ENCODE data around the gene TATDN2.
"Not testable (repeated sequence)": the region's sequence is repeated elsewhere in the genome, so short reads cannot be mapped to it uniquely, and the experiment has no call there.

The TATDN2 gene

DNA sequence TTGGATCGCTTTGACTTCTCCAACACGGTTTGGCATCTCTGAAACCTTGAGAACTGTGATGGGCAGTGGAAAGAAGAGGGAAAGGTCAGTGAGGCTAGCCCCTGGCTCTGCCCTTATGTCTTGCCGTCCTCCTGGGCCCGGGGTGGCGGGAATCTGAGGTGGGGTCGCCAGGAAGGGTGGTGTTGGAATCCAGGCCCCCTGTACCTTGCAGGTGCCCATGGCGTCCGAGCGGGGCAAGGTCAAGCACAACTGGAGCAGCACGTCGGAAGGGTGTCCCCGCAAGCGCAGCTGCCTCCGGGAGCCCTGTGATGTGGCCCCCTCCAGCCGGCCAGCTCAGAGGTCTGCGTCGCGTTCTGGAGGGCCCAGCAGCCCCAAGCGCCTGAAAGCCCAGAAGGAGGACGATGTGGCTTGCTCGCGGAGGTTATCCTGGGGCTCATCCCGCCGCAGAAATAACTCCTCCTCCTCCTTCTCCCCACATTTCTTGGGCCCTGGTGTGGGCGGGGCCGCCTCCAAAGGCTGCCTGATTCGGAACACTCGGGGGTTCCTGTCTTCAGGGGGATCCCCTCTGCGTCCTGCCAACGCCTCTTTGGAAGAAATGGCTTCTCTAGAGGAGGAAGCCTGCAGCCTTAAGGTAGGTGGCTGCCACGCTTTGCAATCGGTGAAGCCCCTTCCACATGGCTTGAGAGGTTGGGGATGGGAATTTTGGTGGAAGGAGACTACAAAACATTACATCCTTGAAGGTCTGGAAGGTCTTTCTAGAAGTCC is 907 bp downstream of the TATDN2 start:
- peak; percentile 46 to 59 for DNase-seq
- TF ChIP-seq GATA1 (IDR thresholded peaks at IDR 0.05; ENCODE audit: low read depth, low read length): no peak
- no peak for TF ChIP-seq POLR2A (IDR thresholded peaks at IDR 0.05; ENCODE audit: low read length)

DNA sequence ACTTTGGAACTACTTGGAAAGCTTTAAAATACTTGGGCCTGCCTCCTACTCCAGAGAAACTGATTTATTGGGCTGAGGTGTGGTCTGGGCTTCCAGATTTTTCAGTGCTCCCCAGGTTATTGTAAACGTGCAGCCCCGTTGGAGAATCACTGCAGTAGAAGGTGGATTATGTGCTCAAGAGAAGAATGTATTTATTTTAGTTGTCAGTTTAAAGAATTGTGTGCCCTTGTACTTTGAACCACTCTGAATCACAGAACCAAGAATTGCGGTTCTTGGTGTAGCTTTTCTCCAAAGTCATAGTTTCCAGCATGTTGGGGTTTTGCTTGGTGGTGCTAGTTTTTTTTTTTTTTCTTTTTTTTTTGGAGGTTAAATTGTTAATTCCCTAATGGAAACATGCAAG is 1.6 kb downstream of the TATDN2 start:
- no peak for DNase-seq
- no peak for TF ChIP-seq POLR2A (IDR thresholded peaks at IDR 0.05; ENCODE audit: low read length)
- TF ChIP-seq GATA1 (IDR thresholded peaks at IDR 0.05; ENCODE audit: low read depth, low read length): no peak

DNA sequence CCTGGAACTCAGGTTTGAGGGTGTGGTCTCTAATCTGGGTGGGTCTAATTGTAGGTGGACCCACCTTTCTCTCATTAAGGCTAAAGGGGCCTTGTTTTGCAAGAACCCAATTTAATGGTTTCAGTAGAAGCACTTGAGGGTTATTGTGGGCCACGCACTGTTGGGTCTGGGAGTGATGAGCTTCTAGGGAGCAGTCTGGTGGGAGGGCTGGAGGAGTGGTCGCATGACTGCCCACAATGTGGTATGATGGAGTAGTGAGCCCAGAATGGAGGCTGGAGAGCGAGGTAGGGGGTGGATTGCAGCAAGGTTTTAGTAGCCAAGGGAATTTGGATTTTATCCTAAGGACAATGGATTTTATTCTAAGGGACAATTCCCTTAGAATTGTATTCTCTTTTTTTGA is 2.7 kb downstream of the TATDN2 start:
- TF ChIP-seq POLR2A (IDR thresholded peaks at IDR 0.05; ENCODE audit: low read length) (no peak), GATA1 (IDR thresholded peaks at IDR 0.05; ENCODE audit: low read depth, low read length) (no peak)
- no peak for DNase-seq

DNA sequence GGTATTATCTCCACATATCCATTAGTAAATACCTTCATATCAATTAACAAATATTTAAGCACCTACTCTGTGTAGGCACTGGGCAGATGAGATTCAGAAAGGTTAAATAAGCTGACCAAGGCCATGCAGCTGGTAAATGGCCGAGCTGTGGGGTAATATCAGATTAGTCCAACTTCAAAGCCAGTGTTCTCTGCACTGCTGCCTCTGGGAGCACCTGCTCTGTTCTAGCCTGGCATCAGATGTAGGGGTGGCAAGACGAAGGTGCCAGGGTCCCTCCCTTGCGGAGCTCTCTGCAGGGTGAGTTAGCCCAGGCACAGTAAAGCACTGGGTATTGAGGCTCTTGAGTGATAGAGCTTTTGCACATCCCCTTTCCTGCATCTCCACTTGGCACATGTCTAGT is 5.5 kb downstream of the TATDN2 start:
- DNase-seq: no peak
- no peak for TF ChIP-seq GATA1 (IDR thresholded peaks at IDR 0.05; ENCODE audit: low read depth, low read length)
- no peak for TF ChIP-seq POLR2A (IDR thresholded peaks at IDR 0.05; ENCODE audit: low read length)

DNA sequence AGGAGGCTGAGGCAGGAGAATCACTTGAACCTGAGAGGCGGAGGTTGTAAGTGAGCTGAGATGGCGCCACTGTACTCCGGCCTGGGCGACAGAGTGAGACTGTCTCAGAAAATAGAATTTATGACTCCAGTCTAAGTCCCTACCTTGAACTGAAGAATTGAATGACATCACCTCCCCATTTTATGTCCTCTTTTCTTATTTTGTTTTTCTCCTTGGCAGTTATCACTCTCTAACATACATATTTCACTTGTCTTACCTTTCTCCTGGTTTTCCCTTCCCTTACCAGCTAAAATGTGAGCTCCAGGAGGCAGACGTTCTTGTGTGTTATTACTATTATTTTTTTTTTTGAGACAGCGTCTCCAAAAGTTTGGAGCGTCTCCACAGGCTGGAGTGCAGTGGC is 7.6 kb downstream of the TATDN2 start:
- TF ChIP-seq POLR2A (IDR thresholded peaks at IDR 0.05; ENCODE audit: low read length) (no peak), GATA1 (IDR thresholded peaks at IDR 0.05; ENCODE audit: low read depth, low read length) (no peak)
- DNase-seq: no peak

DNA sequence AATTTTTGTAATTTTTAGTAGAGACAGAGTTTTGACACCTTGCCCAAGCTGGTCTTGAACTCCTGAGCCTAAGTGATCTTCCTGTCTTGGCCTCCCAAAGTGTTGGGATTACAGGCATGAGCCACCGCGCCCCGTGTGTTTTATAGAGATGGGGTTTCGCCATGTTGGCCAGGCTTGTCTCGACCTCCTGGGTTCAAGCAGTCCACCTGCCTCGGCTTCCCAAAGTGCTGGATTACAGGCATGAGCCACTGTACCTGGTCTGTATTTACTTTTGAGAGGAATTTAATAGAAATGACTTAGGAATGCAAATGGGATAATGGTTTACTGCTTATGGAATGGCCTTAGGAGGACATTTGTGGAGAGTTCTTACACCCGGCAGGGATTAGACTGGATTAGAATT is 10.8 kb downstream of the TATDN2 start:
- TF ChIP-seq POLR2A (IDR thresholded peaks at IDR 0.05; ENCODE audit: low read length) (no peak), GATA1 (IDR thresholded peaks at IDR 0.05; ENCODE audit: low read depth, low read length) (no peak)
- no peak for DNase-seq

DNA sequence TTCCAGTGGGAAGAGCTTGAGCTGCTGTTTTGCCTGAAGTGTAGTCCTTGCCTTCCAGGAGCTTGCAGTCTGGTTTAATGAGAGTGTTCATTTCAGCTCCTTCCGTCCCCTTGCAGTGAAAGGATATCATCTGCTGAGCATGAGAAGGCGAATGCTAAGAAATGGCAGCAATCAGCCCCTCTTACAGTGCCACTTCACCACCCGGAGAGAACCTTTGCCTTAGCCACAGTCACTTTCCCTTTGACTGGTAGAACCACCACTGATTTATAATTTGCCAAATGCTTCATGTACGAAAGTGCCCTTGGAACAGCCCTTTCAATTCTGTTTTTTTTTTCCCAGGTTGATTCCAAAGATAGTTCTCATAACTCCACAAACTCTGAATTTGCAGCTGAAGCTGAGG is 11.5 kb downstream of the TATDN2 start:
- TF ChIP-seq POLR2A (IDR thresholded peaks at IDR 0.05; ENCODE audit: low read length) (no peak), GATA1 (IDR thresholded peaks at IDR 0.05; ENCODE audit: low read depth, low read length) (no peak)
- no peak for DNase-seq

DNA sequence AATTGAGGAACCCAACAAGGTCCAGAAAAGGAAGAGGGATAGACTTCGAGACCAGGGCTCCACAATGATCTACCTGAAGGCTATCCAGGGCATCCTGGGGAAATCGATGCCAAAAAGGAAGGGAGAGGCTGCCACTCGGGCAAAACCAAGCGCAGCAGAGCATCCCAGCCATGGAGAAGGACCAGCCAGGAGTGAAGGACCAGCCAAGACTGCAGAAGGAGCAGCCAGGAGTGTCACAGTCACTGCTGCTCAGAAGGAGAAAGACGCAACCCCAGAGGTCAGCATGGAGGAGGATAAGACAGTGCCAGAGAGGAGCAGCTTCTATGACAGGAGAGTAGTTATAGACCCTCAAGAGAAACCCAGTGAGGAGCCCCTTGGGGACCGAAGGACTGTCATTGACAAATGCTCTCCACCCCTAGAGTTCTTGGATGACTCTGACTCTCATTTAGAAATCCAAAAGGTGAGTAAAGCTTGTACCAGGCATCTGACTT is 12.0 kb downstream of the TATDN2 start:
- TF ChIP-seq POLR2A (IDR thresholded peaks at IDR 0.05; ENCODE audit: low read length): no peak
- DNase-seq: no peak

DNA sequence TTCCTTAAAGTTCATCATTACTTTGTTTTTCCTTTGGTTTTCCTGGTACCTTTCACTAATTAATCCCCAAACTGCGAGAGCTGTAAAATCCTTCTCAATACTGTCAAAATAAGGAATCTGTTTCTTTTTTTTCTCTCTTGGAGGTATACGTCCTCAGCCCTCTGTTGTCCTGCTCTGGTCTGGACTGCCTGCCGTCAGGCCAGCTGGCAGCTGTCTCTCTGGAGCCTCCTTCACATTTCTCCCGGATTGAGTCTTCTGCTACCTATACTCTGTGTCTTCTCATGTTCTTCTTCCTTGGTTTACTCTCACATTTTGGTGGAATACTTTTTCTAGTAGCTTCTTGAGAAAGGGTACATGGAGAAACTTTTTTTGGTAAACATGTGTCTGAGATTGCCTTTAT is 13.8 kb downstream of the TATDN2 start:
- no peak for DNase-seq
- TF ChIP-seq POLR2A (IDR thresholded peaks at IDR 0.05; ENCODE audit: low read length): no peak
- no peak for TF ChIP-seq GATA1 (IDR thresholded peaks at IDR 0.05; ENCODE audit: low read depth, low read length)

DNA sequence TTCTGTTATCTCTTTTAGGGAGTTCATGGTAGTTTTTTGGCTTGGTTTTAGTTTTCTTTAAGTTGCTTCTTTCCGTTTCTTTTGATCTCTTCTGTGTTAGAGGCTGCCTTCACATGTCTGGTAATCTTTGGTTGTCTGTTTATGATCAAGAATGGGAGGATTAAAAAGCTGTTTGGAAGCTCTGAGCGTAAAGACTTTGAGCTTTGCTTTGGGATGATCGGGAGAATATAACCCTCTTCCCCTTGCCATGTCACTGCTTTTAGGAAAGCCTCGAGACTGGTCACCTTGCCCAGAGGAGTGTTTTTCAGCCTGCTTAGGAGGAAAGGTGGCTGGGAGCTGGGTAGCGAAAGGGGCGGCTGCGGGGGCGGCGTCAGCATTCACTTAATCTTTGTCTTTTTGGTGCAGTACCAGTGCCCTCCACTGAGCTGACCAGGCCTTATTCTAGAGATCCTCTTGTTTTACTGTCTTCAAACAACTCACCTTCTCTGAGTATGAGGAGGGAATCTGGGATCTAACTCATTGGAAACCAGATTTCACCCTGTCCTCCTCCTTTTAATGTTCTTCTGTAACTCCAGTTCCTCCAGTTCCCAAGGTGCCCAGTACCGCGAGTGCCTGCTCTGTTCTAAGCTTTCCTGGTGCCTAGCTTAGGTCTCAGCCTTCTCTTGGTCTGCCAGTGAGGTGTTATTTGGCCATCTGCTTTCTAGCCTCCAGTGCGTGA is 15.5 kb downstream of the TATDN2 start:
- DNase-seq: peak; percentile 42 to 48
- TF ChIP-seq POLR2A (IDR thresholded peaks at IDR 0.05; ENCODE audit: low read length): no peak
- TF ChIP-seq GATA1 (IDR thresholded peaks at IDR 0.05; ENCODE audit: low read depth, low read length): no peak

DNA sequence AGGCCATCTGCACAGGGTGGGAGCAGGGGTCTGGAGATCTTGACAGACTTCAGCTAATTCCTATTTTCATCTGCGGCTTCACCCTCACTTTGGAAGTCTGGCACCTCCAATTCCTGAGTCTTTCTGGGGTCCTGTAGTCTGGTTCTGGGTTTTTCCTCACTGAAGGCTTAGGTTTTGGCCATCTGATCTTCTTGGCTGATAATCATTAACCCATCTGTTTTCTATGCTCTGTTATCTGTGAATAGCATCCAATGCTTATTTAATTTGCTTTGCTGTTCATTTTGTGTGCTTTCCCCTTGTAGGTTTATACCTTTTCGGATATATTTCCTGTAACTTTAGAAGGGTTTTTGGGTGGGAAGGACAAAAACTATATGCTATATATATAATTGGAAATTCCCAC is 17.6 kb downstream of the TATDN2 start:
- TF ChIP-seq GATA1 (IDR thresholded peaks at IDR 0.05; ENCODE audit: low read depth, low read length): no peak
- TF ChIP-seq POLR2A (IDR thresholded peaks at IDR 0.05; ENCODE audit: low read length): no peak

DNA sequence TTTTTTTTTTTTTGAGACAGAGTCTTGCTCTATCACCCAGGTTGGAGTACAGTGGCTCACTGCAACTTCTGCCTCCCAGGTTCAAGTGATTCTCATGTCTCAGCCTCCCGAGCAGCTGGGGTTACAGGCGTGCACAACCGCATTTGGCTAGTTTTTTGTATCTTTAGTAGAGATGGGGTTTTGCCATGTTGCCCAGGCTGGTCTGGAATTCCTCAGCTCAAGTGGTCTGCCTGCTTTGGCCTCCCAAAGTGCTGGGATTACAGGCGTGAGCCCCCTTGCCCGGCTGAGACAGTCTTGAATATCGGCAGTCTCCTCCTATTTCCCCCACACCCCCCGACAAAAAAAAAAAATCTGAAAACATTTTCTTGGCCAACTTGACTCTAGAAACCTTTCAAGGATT is 18.7 kb downstream of the TATDN2 start:
- not testable (repeated sequence) for DNase-seq

More for the DNA sequence above, 17.6 kb downstream of the TATDN2 start:
- no peak for DNase-seq

DNA sequence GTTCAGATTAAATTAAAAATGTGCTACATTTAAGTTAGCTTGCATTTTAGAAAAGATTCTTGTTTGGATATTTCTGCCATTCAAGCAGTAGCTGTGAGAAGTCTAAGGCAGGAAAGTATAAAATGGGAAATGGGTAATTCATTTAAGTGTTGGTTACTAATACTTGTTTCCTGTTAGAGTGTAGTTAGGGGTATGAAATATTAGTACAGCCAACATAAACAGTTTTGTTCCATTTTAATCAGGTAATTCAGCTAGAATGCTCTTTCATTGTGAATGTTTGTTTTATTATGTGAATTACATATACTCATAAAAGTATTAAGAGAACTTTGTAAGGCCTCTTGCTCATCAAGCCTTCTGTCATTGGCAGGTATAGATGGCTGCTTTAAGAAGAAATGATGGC is 19.9 kb downstream of the TATDN2 start:
- DNase-seq: no peak
- TF ChIP-seq GATA1 (IDR thresholded peaks at IDR 0.05; ENCODE audit: low read depth, low read length): no peak

DNA sequence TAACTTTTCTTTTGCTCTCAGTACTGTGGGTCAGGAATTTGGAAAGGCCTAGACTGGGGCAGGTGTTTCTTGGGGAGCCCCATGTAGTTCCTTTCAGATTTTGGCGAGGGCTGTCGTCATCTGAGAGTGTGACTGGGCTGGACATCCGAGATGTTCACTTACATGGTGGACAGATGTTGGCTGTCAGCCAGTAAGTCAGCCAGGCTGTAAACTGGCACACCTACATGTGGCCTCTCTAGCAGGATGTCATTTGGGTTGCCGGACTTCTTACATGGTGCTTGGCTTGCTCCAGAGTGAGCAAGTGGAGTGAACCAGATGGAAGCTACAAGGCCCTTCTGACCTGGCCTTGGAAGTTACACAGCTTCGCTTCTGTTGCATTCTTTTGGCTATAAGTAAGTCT is 20.7 kb downstream of the TATDN2 start:
- no peak for DNase-seq
- TF ChIP-seq POLR2A (IDR thresholded peaks at IDR 0.05; ENCODE audit: low read length) (no peak), GATA1 (IDR thresholded peaks at IDR 0.05; ENCODE audit: low read depth, low read length) (no peak)

DNA sequence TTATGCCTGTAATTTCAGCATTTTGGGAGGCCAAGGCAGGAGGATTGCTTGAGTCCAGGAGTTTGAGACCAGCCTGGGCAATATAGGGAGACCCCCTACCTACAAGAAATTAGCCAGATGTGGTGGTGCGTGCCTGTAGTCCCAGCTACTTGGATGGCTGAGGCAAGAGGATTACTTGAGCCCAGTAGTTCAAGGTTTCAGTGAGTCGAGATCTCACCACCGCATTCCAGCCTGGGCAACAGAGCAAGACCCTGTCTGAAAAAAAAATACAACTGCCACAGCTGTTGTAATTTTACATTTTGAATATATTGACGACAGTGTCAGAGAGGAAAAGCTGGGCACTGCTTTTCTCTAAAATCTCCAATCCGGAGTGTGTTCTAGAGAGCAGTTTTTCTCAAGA is 21.2 kb downstream of the TATDN2 start:
- no peak for DNase-seq

DNA sequence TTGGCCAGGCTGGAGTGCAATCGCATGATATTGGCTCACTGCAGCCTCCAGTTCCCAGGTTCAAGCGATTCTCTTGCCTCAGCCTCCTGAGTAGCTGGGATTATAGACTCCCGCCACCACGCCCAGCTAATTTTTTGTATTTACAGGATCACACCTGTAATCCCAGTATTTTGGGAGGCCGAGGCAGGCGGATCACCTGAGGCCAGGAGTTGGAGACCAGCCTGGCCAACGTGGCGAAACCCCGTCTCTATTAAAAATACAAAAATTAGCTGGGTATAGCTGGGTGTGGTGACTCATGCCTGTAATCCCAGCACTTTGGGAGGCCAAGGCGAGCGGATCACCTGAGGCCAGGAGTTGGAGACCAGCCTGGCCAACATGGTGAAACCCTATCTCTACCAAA is 24.2 kb downstream of the TATDN2 start:
- not testable (repeated sequence) for DNase-seq

More for the DNA sequence above, 21.2 kb downstream of the TATDN2 start:
- TF ChIP-seq GATA1 (IDR thresholded peaks at IDR 0.05; ENCODE audit: low read depth, low read length): no peak
- TF ChIP-seq POLR2A (IDR thresholded peaks at IDR 0.05; ENCODE audit: low read length): no peak
